Measurements from ENCODE around the gene SRRT.

The SRRT gene

GRCh38 chr7:100895701-100895955, 20.7 kb downstream of the SRRT start, which contains the start of gene ACHE:
TSS of gene ACHE (minus strand) at chr7:100895888. CDS start at chr7:100894232, 1,656 bp downstream.
- H3K9me3 ChIP-seq (ENCODE audit: control insufficient read depth, insufficient read depth, low read length): no peaks in the 10 kb centered on the region
- peak within 1 kb of the TSS; percentile 21 for H3K4me3 ChIP-seq (ENCODE audit: low read length)
- TF ChIP-seq EZH2phosphoT487 (IDR thresholded peaks at IDR 0.05; ENCODE audit: borderline replicate concordance, low read length): no peak
- TF ChIP-seq, protein P1, sequence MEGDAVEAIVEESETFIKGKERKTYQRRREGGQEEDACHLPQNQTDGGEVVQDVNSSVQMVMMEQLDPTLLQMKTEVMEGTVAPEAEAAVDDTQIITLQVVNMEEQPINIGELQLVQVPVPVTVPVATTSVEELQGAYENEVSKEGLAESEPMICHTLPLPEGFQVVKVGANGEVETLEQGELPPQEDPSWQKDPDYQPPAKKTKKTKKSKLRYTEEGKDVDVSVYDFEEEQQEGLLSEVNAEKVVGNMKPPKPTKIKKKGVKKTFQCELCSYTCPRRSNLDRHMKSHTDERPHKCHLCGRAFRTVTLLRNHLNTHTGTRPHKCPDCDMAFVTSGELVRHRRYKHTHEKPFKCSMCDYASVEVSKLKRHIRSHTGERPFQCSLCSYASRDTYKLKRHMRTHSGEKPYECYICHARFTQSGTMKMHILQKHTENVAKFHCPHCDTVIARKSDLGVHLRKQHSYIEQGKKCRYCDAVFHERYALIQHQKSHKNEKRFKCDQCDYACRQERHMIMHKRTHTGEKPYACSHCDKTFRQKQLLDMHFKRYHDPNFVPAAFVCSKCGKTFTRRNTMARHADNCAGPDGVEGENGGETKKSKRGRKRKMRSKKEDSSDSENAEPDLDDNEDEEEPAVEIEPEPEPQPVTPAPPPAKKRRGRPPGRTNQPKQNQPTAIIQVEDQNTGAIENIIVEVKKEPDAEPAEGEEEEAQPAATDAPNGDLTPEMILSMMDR (IDR thresholded peaks at IDR 0.05; ENCODE audit: low read depth, low read length, poor library complexity, severe bottlenecking): no peak
- H3K27me3 ChIP-seq (ENCODE audit: control insufficient read depth, low read length): peaks cover 53% of the 10 kb centered on the region
- peaks cover 19% of the 10 kb centered on the region for H3K4me1 ChIP-seq (ENCODE audit: control insufficient read depth, low read length)
- no peaks in the 10 kb centered on the region for H3K9me2 ChIP-seq (replicated peaks; ENCODE audit: control insufficient read depth, low read length)
- H4K20me1 ChIP-seq (ENCODE audit: control insufficient read depth, insufficient read depth, low read depth, low read length): no peaks in the 10 kb centered on the region
- peaks cover 4% of the 10 kb centered on the region; the same call in 1 of the 2 replicates for H3F3A ChIP-seq (ENCODE audit: control insufficient read depth, insufficient read depth)
- H3K36me3 ChIP-seq (ENCODE audit: control insufficient read depth, low read length): no peaks in the 10 kb centered on the region
- H3K79me2 ChIP-seq (ENCODE audit: control insufficient read depth, low read length): no peaks in the 10 kb centered on the region
- peak within 1 kb of the TSS; percentile 54 for H3K4me2 ChIP-seq (ENCODE audit: low read length)
- H3K27ac ChIP-seq (ENCODE audit: low read depth, low read length): no peak within 1 kb of the TSS

- H3K4me3 ChIP-seq (ENCODE audit: low read length): no peak overlapping the region
- H4K20me1 ChIP-seq (ENCODE audit: control insufficient read depth, insufficient read depth, low read depth, low read length): no peaks in the 10 kb centered on the region
- no peaks in the 10 kb centered on the region for H3K36me3 ChIP-seq (ENCODE audit: control insufficient read depth, low read length)
- TF ChIP-seq, protein P1 (IDR thresholded peaks at IDR 0.05; ENCODE audit: low read depth, low read length, poor library complexity, severe bottlenecking): no peak
- peak; percentile 86; the same call in 1 of the 2 replicates for TF ChIP-seq EZH2phosphoT487 (IDR thresholded peaks at IDR 0.05; ENCODE audit: borderline replicate concordance, low read length)
- peaks cover 4% of the 10 kb centered on the region; the same call in 1 of the 2 replicates for H3F3A ChIP-seq (ENCODE audit: control insufficient read depth, insufficient read depth)
- H3K4me1 ChIP-seq (ENCODE audit: control insufficient read depth, low read length): peaks cover 15% of the 10 kb centered on the region
- H3K9me2 ChIP-seq (replicated peaks; ENCODE audit: control insufficient read depth, low read length): no peaks in the 10 kb centered on the region
- peaks cover 53% of the 10 kb centered on the region for H3K27me3 ChIP-seq (ENCODE audit: control insufficient read depth, low read length)
- no peaks in the 10 kb centered on the region for H3K9me3 ChIP-seq (ENCODE audit: control insufficient read depth, insufficient read depth, low read length)
- peak overlapping the region; percentile 16; the same call in 1 of the 2 replicates for H3K4me2 ChIP-seq (ENCODE audit: low read length)
- H3K27ac ChIP-seq (ENCODE audit: low read depth, low read length): no peak overlapping the region
- no peaks in the 10 kb centered on the region for H3K79me2 ChIP-seq (ENCODE audit: control insufficient read depth, low read length)
Measured at GRCh38 chr7:100895956-100896731, 21.2 kb downstream of the SRRT start.

GRCh38 chr7:100896732-100897608, 22.1 kb downstream of the SRRT start:
- TF ChIP-seq EZH2phosphoT487 (IDR thresholded peaks at IDR 0.05; ENCODE audit: borderline replicate concordance, low read length): no peak
- TF ChIP-seq, protein P1 (IDR thresholded peaks at IDR 0.05; ENCODE audit: low read depth, low read length, poor library complexity, severe bottlenecking): peak; percentile 85
- Histone ChIP-seq H3K79me2 (ENCODE audit: control insufficient read depth, low read length) (no peaks in the 10 kb centered on the region), H3K27me3 (ENCODE audit: control insufficient read depth, low read length) (peaks cover 46% of the 10 kb centered on the region), H4K20me1 (ENCODE audit: control insufficient read depth, insufficient read depth, low read depth, low read length) (no peaks in the 10 kb centered on the region), H3K27ac (ENCODE audit: low read depth, low read length) (no peak overlapping the region), H3K4me2 (ENCODE audit: low read length) (peak overlapping the region; percentile 17; the same call in 1 of the 2 replicates), H3K36me3 (ENCODE audit: control insufficient read depth, low read length) (no peaks in the 10 kb centered on the region), H3K4me1 (ENCODE audit: control insufficient read depth, low read length) (peaks cover 15% of the 10 kb centered on the region), H3F3A (ENCODE audit: control insufficient read depth, insufficient read depth) (no peaks in the 10 kb centered on the region), H3K4me3 (ENCODE audit: low read length) (no peak overlapping the region), H3K9me3 (ENCODE audit: control insufficient read depth, insufficient read depth, low read length) (no peaks in the 10 kb centered on the region), H3K9me2 (replicated peaks; ENCODE audit: control insufficient read depth, low read length) (no peaks in the 10 kb centered on the region)
